ENCODE results near the gene ADAMTS4. TPM values are rescaled to one million over a fixed set of nuclear protein-coding genes. Genes with fewer than 3 reads are reported as not detected.

ADAMTS4 gene
- polyA plus RNA-seq, 3 donors: 5.9 to 188 (median 37.3) TPM

GRCh38 chr1:161180639-161181038, 18.2 kb downstream of the ADAMTS4 start:
- 54 to 72% (median 56%) methylated on average over 1 of the region's 1 CpG for WGBS, 3 donors
- no peak overlapping the region for H3K27ac ChIP-seq (ENCODE audit: low read depth, low read length)

- 93 to 97% (median 96%) methylated on average over 3 of the region's 3 CpGs for WGBS, 3 donors
Observed at GRCh38 chr1:161179698-161180097, 19.2 kb downstream of the ADAMTS4 start.

DNA sequence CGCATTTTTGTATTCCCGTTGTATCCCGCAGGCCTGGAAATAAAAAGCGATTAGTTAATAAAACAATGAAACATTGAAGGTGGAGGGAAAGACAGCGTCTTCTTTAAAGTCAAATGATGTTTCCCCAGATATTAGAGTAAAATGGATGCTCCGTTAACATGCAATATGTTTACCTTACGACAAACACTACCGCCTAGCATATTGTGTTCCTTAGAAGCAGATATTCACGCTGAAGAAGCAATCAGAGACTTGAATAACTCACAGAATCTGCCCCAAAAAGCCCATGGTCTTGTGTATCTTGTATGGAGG, 21.0 kb downstream of the ADAMTS4 start:
- whole genome bisulfite sequencing, 3 donors: 35 to 72% (median 71%) methylated on average over 9 of the region's 9 CpGs

More at GRCh38 chr1:161179698-161180097, 19.2 kb downstream of the ADAMTS4 start:
- H3K27ac ChIP-seq (ENCODE audit: low read depth, low read length): no peak overlapping the region

DNA sequence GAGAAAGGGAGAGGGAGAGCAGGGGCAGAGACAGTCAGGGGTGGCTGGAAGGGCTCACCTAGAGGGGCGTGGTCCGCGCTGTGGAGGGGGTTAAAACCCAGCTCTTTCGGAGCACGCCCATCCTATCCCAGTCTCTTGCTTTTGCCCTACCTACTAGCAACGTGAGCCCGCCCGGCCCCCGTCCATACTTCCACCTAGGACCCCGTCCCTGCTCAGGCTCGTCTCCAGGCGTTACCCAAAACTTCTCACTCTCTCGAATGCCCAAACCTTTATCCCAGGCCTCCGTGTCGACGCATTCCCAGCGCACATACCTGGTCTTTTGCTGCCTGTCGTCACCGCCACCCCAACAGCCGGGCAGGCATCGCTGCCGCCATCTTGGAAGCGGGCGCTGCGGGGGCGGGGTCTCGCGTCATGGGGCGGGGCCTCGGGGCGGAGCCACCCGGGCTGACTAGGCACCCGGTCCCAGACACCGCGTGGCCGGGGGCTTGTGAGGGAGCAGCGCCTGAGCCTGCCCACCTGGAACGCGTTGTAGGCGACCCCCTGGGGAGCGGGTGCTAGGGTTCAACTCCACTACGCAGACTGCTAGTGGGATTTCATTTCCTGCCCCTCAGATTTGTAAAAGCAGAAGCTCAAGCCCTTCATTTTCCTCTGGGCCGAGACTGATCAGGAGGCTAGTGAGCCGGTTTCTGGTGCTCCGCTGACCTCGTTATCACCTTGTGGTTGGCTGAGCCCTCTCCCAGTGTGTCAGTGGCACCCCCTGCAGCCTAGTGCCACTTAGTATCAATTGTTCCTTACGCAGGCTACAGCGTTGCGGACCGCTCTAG, 21.5 kb downstream of the ADAMTS4 start, which contains the start of gene B4GALT3:
Gene B4GALT3, minus strand, starts transcription at position 396 of the 824 bp plus-strand sequence. CDS start 1,447 bp downstream, outside the sequence.
- WGBS, 3 donors: 2 to 5% (median 5%) methylated on average over 50 of the region's 50 CpGs
- H3K27ac ChIP-seq (ENCODE audit: low read depth, low read length): peak within 1 kb of the TSS; percentile 93

More for the DNA sequence above, 21.0 kb downstream of the ADAMTS4 start:
- H3K27ac ChIP-seq (ENCODE audit: low read depth, low read length): no peak overlapping the region

DNA sequence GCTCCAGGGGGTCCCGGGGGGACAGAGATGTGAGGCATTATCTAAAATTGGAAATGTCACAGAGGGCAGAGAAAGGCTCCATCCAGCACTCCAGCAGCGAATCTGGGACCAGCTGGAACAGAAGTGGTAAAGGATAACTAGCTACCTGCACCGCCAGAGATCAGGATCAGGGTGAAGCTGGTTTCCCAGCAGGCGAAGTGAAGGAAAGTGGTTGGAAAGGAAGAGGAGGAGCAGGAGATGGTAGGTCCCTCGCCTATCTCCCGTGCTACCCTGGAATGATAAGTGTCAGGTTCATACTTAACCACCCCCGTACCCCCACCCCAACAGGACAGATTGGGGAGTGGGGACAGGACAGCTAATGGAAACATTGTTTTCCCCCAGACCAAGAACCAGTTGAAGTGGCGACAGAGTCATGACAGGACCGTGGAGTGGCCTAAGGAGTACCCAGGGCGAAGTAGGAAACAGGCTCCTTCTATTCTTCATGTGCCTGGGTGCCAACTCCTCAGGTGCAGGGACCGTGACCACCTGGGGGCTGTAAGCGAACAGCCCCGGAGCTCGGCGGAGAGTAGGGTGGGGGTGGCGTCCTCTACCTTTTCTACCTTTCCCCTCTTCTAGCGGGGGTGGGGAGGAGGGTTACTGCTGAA, 22.3 kb downstream of the ADAMTS4 start:
- WGBS, 3 donors: 10 to 18% (median 18%) methylated on average over 16 to 17 of the region's 17 CpGs
- no peak overlapping the region for H3K27ac ChIP-seq (ENCODE audit: low read depth, low read length)

GRCh38 chr1:161175771-161176453, 22.9 kb downstream of the ADAMTS4 start:
- 80 to 91% (median 89%) methylated on average over 10 of the region's 10 CpGs for WGBS, 3 donors
- H3K27ac ChIP-seq (ENCODE audit: low read depth, low read length): no peak overlapping the region

GRCh38 chr1:161174911-161175310, 23.9 kb downstream of the ADAMTS4 start:
- no peak overlapping the region for H3K27ac ChIP-seq (ENCODE audit: low read depth, low read length)
- 93 to 96% (median 96%) methylated on average over 11 of the region's 11 CpGs for WGBS, 3 donors

DNA sequence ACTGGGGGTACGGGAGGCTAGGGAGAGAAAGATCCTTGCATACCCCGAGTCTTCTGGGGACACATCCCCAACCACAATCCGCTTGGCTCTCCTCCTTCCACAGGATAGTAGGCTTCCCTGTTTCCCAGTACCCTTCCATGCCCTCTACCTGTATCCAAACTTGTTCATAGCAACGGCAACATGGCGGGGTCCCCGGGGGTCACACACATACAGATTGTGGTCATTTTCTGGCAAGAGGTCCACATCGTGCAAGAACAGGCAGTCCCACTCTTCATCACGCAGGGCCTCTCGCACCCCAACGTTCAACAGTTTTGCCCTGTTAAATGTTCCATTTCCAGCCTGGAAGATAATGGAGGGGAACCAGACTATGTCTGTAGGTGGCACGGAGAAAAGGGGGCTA, 25.1 kb downstream of the ADAMTS4 start:
- 92 to 95% (median 93%) methylated on average over 11 of the region's 11 CpGs for whole genome bisulfite sequencing, 3 donors
- H3K27ac ChIP-seq (ENCODE audit: low read depth, low read length): no peak overlapping the region

- no peak overlapping the region for H3K27ac ChIP-seq (ENCODE audit: low read depth, low read length)
- 21 to 51% (median 38%) methylated on average over 4 of the region's 4 CpGs for WGBS, 3 donors
Observed at GRCh38 chr1:161172776-161173376, 26.0 kb downstream of the ADAMTS4 start.

GRCh38 chr1:161172349-161172748, 26.5 kb downstream of the ADAMTS4 start:
- 54 to 87% (median 82%) methylated on average over 1 of the region's 1 CpG for WGBS, 3 donors
- H3K27ac ChIP-seq (ENCODE audit: low read depth, low read length): no peak overlapping the region

DNA sequence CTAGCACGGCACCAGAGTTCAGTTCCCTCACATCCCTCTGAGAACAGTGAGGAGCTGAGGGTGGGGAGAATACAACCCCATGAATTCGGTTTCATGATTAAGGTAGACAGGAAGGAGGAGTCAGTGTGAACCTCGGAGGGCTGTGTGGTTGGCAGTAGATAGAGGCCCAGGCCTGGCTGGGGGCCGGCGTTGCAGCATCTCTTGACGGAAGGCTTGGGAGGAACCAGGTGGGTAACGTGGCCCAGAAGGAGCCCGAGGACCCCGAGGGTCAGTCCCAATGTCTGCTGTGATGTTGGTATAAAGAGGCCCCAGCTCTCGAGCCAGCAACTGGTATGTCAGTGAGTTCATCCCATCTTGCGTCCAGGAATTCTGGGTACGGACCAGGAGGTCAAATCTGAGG, 27.2 kb downstream of the ADAMTS4 start:
- WGBS, 3 donors: 82 to 83% (median 83%) methylated on average over 12 of the region's 12 CpGs
- H3K27ac ChIP-seq (ENCODE audit: low read depth, low read length): no peak overlapping the region

DNA sequence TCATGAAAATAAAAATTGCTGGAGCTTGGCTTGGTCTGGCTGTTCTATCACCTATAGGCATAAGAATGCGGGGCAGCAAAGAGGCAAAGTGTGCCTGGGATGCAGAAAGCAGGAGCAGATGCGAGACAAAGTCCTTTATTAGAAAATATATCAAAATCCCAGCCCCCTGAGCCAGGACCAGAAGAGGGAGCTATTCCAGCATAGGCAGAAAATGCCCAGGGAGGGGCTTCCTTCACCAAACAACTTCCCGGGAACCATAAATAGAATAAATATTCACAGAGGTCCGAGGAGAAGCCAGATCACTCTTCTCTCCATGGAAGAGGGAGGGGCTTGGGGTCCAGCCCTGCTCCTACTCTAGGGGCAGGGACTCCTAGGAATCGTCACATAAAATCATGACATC, 27.7 kb downstream of the ADAMTS4 start:
- WGBS, 3 donors: 60 to 73% (median 64%) methylated on average over 5 of the region's 5 CpGs
- no peak overlapping the region for H3K27ac ChIP-seq (ENCODE audit: low read depth, low read length)

- H3K27ac ChIP-seq (ENCODE audit: low read depth, low read length): no peak overlapping the region
- 93 to 97% (median 94%) methylated on average over 9 of the region's 9 CpGs for WGBS, 3 donors
Observed at GRCh38 chr1:161168906-161169305, 29.9 kb downstream of the ADAMTS4 start.

DNA sequence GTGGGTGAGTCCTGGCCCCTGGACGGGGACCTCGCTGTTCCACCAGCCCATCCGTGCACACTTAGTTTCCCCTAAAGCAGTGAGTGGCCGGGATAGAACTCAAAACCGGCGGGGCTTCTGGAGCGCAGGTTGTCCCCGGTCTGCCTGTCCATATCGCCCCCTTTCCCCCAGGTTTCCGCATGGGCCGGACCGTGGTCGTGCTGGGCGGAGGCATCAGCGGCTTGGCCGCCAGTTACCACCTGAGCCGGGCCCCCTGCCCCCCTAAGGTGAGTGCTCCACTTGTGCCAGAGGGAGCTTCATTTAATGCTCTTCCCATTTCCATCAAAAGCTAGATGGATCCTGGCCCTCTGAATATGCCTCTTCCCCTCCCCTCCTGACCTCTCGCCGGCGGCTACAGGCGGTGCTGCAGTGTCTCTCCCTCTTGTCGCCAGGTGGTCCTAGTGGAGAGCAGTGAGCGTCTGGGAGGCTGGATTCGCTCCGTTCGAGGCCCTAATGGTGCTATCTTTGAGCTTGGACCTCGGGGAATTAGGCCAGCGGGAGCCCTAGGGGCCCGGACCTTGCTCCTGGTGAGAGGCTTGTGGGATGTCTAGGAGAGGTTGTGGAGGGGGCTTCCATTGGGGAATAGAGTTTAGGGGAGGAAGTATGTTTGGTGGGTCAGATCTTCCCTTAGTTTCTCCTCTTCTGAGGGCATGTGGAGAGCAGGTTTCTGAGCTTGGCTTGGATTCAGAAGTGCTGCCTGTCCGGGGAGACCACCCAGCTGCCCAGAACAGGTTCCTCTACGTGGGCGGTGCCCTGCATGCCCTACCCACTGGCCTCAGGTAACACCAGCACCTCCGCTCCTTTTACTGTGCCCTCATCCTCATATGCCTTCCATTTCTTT, 31.9 kb downstream of the ADAMTS4 start:
- 6 to 10% (median 8%) methylated on average over 33 of the region's 33 CpGs for WGBS, 3 donors
- no peak overlapping the region for H3K27ac ChIP-seq (ENCODE audit: low read depth, low read length)

- peak within 1 kb of the TSS; percentile 70 for H3K27ac ChIP-seq (ENCODE audit: low read depth, low read length)
- WGBS, 3 donors: 0 to 1% (median 1%) methylated on average over 54 of the region's 54 CpGs
Observed at GRCh38 chr1:161165742-161166668, 32.8 kb downstream of the ADAMTS4 start, which contains the start of gene PPOX. Gene PPOX (plus strand): TSS chr1:161166426. CDS start chr1:161166848, 422 bp downstream.

DNA sequence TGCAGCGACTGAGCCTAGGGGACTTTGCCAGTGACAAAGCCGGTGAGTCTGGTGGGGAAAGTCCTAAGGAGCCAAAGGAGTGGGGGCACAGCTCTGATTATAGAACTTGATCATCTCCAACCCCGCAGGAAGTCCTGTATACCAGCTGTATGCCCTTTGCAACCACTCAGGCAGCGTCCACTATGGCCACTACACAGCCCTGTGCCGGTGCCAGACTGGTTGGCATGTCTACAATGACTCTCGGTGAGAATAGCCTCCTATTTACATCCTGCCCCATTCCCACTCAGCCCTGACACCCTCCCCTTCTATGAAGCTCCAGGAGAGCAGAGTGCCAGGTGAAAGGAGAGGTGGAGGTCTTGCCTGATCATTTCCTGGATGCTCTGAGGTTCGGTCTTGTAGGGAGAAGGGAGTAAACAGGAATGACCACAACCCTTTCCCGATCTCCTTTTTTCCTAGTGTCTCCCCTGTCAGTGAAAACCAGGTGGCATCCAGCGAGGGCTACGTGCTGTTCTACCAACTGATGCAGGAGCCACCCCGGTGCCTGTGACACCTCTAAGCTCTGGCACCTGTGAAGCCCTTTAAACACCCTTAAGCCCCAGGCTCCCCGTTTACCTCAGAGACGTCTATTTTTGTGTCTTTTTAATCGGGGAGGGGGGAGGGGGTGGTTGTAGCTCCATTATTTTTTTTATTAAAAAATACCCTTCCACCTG, 33.8 kb downstream of the ADAMTS4 start:
- 60 to 70% (median 65%) methylated on average over 14 of the region's 14 CpGs for WGBS, 3 donors
- H3K27ac ChIP-seq (ENCODE audit: low read depth, low read length): peak overlapping the region; percentile 31
